Epithelial cell of esophagus (primary cell): ENCODE results near the gene MBL2.

Experiments used
- DNase-seq: peaks from one replicate; pipeline ENCODE4 v3.0.0; 2010; ENCODE audit warnings: low read depth
- H3K4me3 ChIP-seq: 2 replicates; pipeline ENCODE4 v1.5.1; 2011; ENCODE audit warnings: mild to moderate bottlenecking, low read length, control low read depth
- TF ChIP-seq, protein P1 (sequence below): IDR thresholded peaks from 2 replicates; pipeline ENCODE4 v1.5.1; 2011; ENCODE audit warnings: low read depth, mild to moderate bottlenecking, low read length, control low read depth, inconsistent platforms; ENCODE audit not compliant: insufficient read depth; ENCODE audit errors: missing control alignments

MBL2 gene

DNA sequence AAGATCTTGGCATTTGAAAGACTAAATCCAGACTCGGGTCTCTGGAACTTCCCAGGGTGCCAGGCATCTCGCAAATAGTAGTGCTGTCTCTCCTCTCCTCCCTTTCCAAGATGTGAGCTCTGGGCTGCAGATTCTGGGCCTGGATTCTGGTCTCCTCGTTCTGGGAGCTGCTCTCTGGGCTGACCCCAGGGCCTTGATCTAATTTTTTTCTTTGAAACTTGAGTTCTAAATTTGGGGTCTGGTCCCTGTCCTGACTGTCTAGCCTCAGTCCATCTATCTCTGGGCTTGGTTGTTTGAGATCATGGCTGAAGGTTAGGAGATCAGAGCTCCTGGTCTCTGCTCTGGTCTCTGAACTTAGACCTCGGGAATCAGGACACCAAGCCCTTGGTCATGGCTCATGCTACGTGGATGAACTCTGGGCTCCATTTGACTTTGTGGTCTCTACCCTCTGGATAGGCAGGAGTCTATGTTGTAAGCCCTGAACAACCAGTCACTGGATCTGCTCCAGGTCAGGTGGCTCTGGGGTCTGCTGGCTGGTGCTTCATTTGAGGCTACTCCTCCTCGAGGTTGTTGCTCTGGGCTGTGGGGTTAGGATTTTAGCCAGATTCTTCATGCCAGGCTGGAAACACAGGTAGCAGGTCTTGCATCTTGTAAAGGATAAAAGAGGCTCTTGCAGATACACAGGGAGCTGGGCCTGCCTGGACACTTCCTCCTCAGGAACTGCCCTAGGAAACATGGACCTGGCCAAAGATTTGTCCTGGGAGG lies 8.0 kb upstream of the MBL2 start:
- H3K4me3 ChIP-seq = no peak overlapping the region
- TF ChIP-seq, protein P1, sequence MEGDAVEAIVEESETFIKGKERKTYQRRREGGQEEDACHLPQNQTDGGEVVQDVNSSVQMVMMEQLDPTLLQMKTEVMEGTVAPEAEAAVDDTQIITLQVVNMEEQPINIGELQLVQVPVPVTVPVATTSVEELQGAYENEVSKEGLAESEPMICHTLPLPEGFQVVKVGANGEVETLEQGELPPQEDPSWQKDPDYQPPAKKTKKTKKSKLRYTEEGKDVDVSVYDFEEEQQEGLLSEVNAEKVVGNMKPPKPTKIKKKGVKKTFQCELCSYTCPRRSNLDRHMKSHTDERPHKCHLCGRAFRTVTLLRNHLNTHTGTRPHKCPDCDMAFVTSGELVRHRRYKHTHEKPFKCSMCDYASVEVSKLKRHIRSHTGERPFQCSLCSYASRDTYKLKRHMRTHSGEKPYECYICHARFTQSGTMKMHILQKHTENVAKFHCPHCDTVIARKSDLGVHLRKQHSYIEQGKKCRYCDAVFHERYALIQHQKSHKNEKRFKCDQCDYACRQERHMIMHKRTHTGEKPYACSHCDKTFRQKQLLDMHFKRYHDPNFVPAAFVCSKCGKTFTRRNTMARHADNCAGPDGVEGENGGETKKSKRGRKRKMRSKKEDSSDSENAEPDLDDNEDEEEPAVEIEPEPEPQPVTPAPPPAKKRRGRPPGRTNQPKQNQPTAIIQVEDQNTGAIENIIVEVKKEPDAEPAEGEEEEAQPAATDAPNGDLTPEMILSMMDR = no peak
- no peak for DNase-seq

DNA sequence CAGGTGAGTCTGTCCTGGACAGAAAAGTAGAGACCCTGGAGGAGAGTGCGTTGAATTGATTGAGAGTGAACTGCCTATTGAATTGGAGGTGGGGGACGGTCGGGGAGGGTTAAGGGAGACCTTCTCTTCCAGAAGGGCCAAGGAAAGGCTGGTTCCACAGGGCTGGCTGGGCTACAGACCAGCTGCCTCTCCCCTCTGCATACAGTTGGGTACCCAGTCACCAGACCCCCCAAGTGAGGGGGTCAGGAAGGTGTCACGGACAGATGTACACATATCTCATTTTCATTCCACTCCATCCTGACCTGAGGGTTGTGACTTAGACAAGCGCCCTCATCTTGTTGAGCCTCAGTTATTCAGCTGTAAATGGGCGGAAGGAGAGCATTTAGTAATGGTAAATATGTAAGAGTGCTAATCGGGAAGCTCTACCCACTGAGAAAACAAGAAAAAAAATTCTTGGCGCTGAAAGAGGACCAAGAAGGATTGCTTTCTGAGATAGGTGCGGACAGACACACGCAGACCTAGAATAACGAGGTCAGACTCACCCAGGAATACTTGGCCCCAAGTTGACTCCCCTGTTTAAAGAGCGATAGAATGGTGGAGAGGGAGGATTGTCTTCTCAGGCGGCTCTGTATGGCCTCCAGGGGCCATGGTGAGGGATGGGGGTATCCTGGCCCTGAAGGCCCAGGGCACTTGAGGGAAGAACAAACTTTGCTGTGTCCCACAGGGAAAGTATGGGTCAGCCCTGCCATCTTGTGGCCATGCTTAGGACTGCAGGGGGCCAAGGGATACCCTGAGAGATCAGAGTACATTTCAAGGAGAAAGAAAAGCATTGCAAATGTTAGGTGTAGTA lies 7.2 kb upstream of the MBL2 start:
- TF ChIP-seq, protein P1 = peak; percentile 99
- no peak overlapping the region for H3K4me3 ChIP-seq
- peak; percentile 69 for DNase-seq

DNA sequence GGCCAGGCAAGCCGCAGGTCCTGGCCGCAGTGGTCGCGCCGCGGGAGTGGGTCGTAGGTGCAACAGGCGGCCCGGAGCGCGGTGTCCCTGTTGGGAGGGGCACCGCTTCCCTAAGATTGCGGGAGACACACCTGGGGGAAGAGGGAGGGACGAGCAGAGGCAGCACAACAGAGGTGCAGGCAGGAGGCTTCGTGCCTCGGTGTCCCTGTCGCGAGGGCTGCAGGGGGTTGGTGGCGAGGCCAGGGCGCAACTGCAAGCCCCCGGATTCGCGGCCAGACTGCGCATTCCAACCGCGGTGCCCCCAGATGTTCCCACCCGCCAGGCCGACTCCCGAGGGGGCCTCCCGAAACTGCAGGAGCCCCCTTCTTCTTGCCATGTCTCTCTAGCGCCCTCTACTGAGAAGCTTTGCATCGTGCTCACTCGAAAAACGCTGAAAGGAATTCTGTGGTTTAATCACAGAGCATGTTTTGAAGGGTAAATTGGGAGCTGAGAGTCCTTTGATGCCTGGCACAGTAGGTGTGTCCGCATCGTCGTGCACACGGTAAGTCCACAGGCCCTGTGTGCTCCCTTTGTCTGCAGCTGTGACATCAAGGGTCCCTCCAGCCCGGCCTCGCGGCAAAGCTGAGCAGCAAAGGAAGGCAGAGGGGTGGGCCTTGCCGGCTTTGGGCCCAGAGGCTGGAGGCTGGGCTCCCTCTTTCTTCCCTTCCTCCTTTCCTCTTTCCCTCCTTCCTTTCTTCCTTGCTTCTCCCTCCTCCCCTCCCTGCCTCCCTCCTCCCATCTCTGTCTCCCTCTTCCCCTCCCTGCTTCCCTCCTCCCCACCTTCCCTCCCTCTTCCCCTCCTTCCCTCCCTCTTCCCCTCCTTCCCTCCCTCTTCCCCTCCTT lies 6.2 kb upstream of the MBL2 start:
- DNase-seq = peak; percentile 47
- H3K4me3 ChIP-seq = no peak overlapping the region
- TF ChIP-seq, protein P1 = peak; percentile 71

DNA sequence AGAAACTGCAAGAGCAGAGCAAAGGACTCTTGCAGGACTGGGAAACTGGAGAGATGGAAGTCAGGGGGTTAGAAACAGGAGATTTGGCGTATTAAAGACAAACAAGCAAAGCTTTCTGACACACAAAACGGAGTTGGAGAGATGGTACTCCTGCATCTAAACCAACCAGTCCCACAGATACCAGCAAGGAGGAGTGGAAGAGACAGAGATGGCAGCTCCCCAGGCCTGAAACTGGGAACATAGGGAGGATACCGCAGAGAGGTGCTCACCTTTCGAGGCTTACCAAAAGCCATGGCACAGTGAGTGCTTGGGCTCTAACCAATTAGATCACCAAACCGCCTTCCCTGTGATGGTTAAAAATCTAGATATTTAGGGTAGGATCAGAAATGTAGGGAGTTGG lies 4.8 kb upstream of the MBL2 start:
- no peak overlapping the region for H3K4me3 ChIP-seq
- TF ChIP-seq, protein P1 = no peak
- DNase-seq = no peak

DNA sequence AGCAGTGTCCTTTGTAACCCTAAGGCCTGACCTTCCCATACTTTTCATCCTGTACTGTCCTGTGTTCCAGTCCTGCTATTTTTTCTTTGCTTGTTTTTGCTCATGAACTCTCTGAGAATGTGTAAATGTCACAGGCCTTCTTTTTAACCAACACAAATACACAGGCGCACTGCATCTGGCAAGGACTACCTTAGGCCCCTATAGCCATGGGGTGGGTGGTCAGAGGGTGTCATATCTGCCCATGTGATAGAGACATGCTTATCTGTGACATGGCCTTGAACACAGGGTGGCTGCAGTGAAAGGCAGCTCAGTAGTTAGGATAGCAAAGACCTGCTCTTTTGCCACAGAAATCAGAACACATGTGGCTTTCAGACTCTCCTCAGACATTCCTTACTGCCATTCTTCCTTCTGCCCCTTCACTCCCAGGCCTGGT lies 3.9 kb upstream of the MBL2 start:
- TF ChIP-seq, protein P1 = no peak
- DNase-seq = no peak
- no peak overlapping the region for H3K4me3 ChIP-seq

DNA sequence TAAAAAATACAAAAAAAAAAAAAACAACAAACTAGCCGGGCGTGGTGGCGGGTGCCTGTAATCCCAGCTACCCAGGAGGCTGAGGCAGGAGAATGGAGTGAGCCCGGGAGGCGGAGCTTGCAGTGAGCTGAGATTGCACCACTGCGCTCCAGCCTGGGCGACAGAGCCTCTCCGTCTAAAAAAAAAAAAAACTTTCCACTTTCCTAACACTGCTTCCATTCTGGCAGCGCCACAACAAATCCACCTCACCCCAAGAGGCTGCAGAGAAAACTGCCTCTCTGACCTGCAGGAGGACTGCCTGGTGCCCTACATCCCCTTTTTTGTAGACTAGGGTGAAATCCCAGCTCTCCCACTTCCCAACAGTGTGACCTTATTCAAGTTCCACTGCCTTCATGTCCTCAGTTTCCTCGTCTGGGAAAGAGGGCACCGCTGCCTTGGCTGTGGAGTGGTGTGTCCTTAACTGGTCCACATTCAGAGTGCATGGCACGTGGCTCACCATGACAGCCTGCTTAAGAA lies 2.6 kb upstream of the MBL2 start:
- no peak for DNase-seq
- no peak overlapping the region for H3K4me3 ChIP-seq
- TF ChIP-seq, protein P1 = no peak
